GM12878 (cell line): ENCODE data around the gene BZW1. TPM values are rescaled to one million over a fixed set of nuclear protein-coding genes. Genes with fewer than 3 reads are reported as not detected.
A peak's percentile ranks its signal among the peaks of the same experiment; 100 is the strongest.
"Not testable (repeated sequence)": the region's sequence is repeated elsewhere in the genome, so short reads cannot be mapped to it uniquely, and the experiment has no call there.

Experiments used
- ATAC-seq: fragments of 200-7000 bp; cut with Tn5 transposase; 3 replicates; pipeline ENCODE4 v1.9.1; 2020; ENCODE audit warnings: mild to moderate bottlenecking, moderate library complexity
- BruUV-seq: library from RNA; stranded (reverse); fragments of 400-500 nt; replicated peaks from 2 replicates; lab custom pipeline; 2021; lab: Mats Ljungman, UMichigan
- CTCF ChIA-PET: fragments of 300-600 bp; sonication (Branson Sonifier 250); formaldehyde crosslinking; extraction: SDS; loops from one replicate; lab custom pipeline; 2021; ENCODE audit warnings: inconsistent platforms; lab: Yijun Ruan, JAX
- POLR2A ChIA-PET: fragments of 350-600 bp; formaldehyde crosslinking; extraction: SDS; loops from one replicate; lab custom pipeline; 2021; ENCODE audit warnings: inconsistent platforms; lab: Charles Lee
- RAD21 ChIA-PET: fragments of 300-600 bp; sonication (Branson Sonifier 250); formaldehyde crosslinking; loops from one replicate; lab custom pipeline; 2023; ENCODE audit warnings: antibody characterized with exemption; ENCODE audit not compliant: unreplicated experiment; lab: Charles Lee
- SMC1A ChIA-PET: fragments of 300-600 bp; sonication (Branson Sonifier 250); formaldehyde crosslinking; loops from one replicate; lab custom pipeline; 2023; ENCODE audit not compliant: unreplicated experiment, uncharacterized antibody; lab: Charles Lee
- DNase-seq: peaks from one replicate; pipeline ENCODE4 v3.0.0-alpha.2; 2011; ENCODE audit warnings: low read depth, low spot score
- FAIRE-seq: peaks from 3 replicates; lab custom pipeline; 2011; peaks lifted over from hg19 to GRCh38; lab: Jason Lieb, UNC
- H2AFZ ChIP-seq: 2 replicates; pipeline ENCODE4 v1.6.0; 2011; ENCODE audit warnings: low read depth, low read length, control low read depth; ENCODE audit not compliant: control insufficient read depth
- H3K27ac ChIP-seq: 2 replicates; pipeline ENCODE4 v1.5.1; 2011; ENCODE audit warnings: control low read depth; ENCODE audit not compliant: control insufficient read depth, insufficient read depth
- H3K27me3 ChIP-seq, 2 experiments: replicated peaks in 1 of 2; 2 replicates each; pipeline versions ENCODE4 v1.6.0 to v1.6.1; 2011; ENCODE audit warnings: low read length in 1 of 2; ENCODE audit not compliant: control insufficient read depth in 2 of 2, insufficient read depth in 2 of 2
- H3K36me3 ChIP-seq, 2 experiments: 2 replicates each; pipeline ENCODE4 v1.5.1; 2011; ENCODE audit warnings: low read length in 1 of 2; ENCODE audit not compliant: control insufficient read depth in 2 of 2, insufficient read depth in 2 of 2
- H3K4me1 ChIP-seq: 2 replicates; pipeline ENCODE4 v1.6.1; 2011; ENCODE audit warnings: mild to moderate bottlenecking, low read length, moderate library complexity, mixed read lengths; ENCODE audit not compliant: control insufficient read depth, insufficient read depth
- H3K4me2 ChIP-seq: 2 replicates; pipeline ENCODE4 v1.6.0; 2011; ENCODE audit warnings: control low read depth; ENCODE audit not compliant: control insufficient read depth, insufficient read depth
- H3K4me3 ChIP-seq: fragments of 200-600 bp; sonication (generic); 2 replicates; pipeline ENCODE4 v1.5.1; 2016
- H3K79me2 ChIP-seq: 2 replicates; pipeline ENCODE4 v1.6.0; 2011; ENCODE audit warnings: low read length; ENCODE audit not compliant: control insufficient read depth, insufficient read depth
- H3K9ac ChIP-seq: 2 replicates; pipeline ENCODE4 v1.8.0; 2011; ENCODE audit warnings: low read length, control low read depth, mixed read lengths; ENCODE audit not compliant: control insufficient read depth, insufficient read depth
- H3K9me3 ChIP-seq: replicated peaks from 3 replicates; pipeline ENCODE4 v1.5.1; 2011; ENCODE audit warnings: mild to moderate bottlenecking, low read length; ENCODE audit not compliant: control insufficient read depth, insufficient read depth
- H4K20me1 ChIP-seq: 2 replicates; pipeline ENCODE4 v1.6.0; 2011; ENCODE audit not compliant: control insufficient read depth, insufficient read depth
- IKZF1 ChIP-seq: fragments of 450-650 bp; conservative IDR thresholded peaks from 2 replicates; pipeline ENCODE4 v1.6.1; 2017; ENCODE audit warnings: antibody characterized with exemption, mild to moderate bottlenecking
- KDM1A ChIP-seq: fragments of 200-600 bp; sonication (generic); IDR thresholded peaks from 2 replicates; pipeline ENCODE4 v1.6.1; 2016; ENCODE audit warnings: borderline replicate concordance
- LARP7 ChIP-seq: fragments of 450-650 bp; IDR thresholded peaks from 2 replicates; pipeline ENCODE4 v1.6.1; 2017; ENCODE audit warnings: mild to moderate bottlenecking
- MTA2 ChIP-seq: fragments of 450-650 bp; IDR thresholded peaks from 2 replicates; pipeline ENCODE4 v1.6.1; 2016; ENCODE audit warnings: low read depth, mild to moderate bottlenecking, moderate library complexity
- NR2F1 ChIP-seq: fragments of 450-650 bp; conservative IDR thresholded peaks from 2 replicates; pipeline ENCODE4 v1.6.1; 2017; ENCODE audit warnings: mild to moderate bottlenecking
- TCF12 ChIP-seq: IDR thresholded peaks from 2 replicates; pipeline ENCODE4 v1.6.1; 2011; ENCODE audit warnings: low read depth, mild to moderate bottlenecking, low read length
- TCF7 ChIP-seq: IDR thresholded peaks from 2 replicates; pipeline ENCODE4 v1.6.1; 2014; ENCODE audit warnings: antibody characterized with exemption, borderline replicate concordance
- ZNF207 ChIP-seq: fragments of 450-650 bp; IDR thresholded peaks from 2 replicates; pipeline ENCODE4 v1.6.1; 2014; ENCODE audit warnings: antibody characterized with exemption, mild to moderate bottlenecking, borderline replicate concordance
- WGBS: methylation state at CpG from one replicate; pipeline ENCODE4 v1.1.6; 2016; ENCODE audit warnings: low lambda C conversion rate; ENCODE audit not compliant: insufficient replicate concordance, insufficient coverage; ENCODE audit errors: missing lambda C conversion rate; 5-methylcytosine and 5-hydroxymethylcytosine counted together
- in situ Hi-C: fragments of 300-500 bp; cut with MboI; formaldehyde crosslinking; loops from 9 replicates; pipeline ENCODE4 v1.14.3; 2018; ENCODE audit warnings: mixed read lengths
- intact Hi-C: fragments of 100-400 bp; cut with micrococcal nuclease; formaldehyde crosslinking; loops from one replicate; pipeline ENCODE4 v1.14.2; 2022; ENCODE audit not compliant: unreplicated experiment
- polyA plus RNA-seq, 11 experiments: library from polyadenylated mRNA; depleted of rRNA in 4 of 11; unstranded in 6 of 11; stranded (reverse) in 5 of 11; fragments of >200 nt; fragmentation: Nextera tagmentation in 4 of 11; fragmentation: Illumina TruSeq in 1 of 11; extraction: Ambion mirVana in 4 of 11; extraction: Trizol in 1 of 11; gene quantifications; 1 replicate in 1 of 11; 2 replicates in 10 of 11; pipeline versions ENCODE4 v1.2.1 to v1.2.3, GENCODE V29; 2011 to 2016; ENCODE audit warnings: inconsistent platforms in 2 of 11, missing spikeins in 2 of 11, low read depth in 1 of 11
- total RNA-seq, 4 experiments: library from RNA; depleted of rRNA in 3 of 4; stranded (reverse); fragments of >200 nt in 3 of 4; fragmentation: Illumina TruSeq in 1 of 4; extraction: Trizol in 1 of 4; gene quantifications; 2 replicates each; pipeline versions ENCODE4 v1.2.1 to v1.2.3, GENCODE V29; 2013 to 2021

BZW1 gene
- total and polyA plus RNA-seq, 10 of the 15 experiments (the other 5 are each of a cell fraction or from before 2014, with no cell fraction given) = 186 to 349 (median 269) TPM

- Histone ChIP-seq H3K4me2 (peak overlapping the region; percentile 79), H3K36me3 (peaks cover 5 to 35% of the 10 kb centered on the region in 2 experiments), H4K20me1 (no peaks in the 10 kb centered on the region), H3K79me2 (peaks cover 54% of the 10 kb centered on the region), H3K9ac (peak overlapping the region; percentile 21; the same call in 1 of the 2 replicates), H2AFZ (no peak overlapping the region), H3K4me1 (peaks cover 19% of the 10 kb centered on the region), H3K4me3 (peak overlapping the region; percentile 88)
- ChIA-PET SMC1A (interaction anchor here (1.6 to 1.9 kb wide), 2 partner anchors 46 to 345 kb away, joined by 3 to 9 read pairs; no protein-coding TSS in a partner anchor), CTCF (interaction anchor here (0.6 to 1.4 kb wide), 2 partner anchors 101 to 305 kb away, joined by 3 to 6 read pairs; partner anchors contain the start of gene KCTD18), POLR2A (interaction anchor here (1.3 to 1.7 kb wide), 2 partner anchors 49 to 74 kb away, joined by 5 to 6 read pairs; partner anchors contain the start of genes CLK1, NIF3L1 and PPIL3)
- ATAC-seq (no peak), FAIRE-seq (no peak), DNase-seq (no peak)
- WGBS = 94% methylated on average over 1 of the region's 1 CpG
- in situ Hi-C loops = loop anchor here (5.0 kb wide), 1 partner anchor 103 kb away; no protein-coding TSS in a partner anchor
- no peak for TF ChIP-seq KDM1A
- TF ChIP-seq ZNF207 = no peak
- no peak for TF ChIP-seq TCF12
- TF ChIP-seq MTA2 = 0 out of 2 replicates have a peak, but pooled peaks have one; percentile 3
- TF ChIP-seq IKZF1 = no peak
- TF ChIP-seq TCF7 = no peak
- no peak for TF ChIP-seq NR2F1
- no peak for TF ChIP-seq LARP7
- TF ChIP-seq, all 136 proteins: peak for 1
- RAD21 ChIA-PET = interaction anchor here (1.0 to 1.4 kb wide), 3 partner anchors 34 to 104 kb away, joined by 3 read pairs; partner anchors contain the start of genes NIF3L1 and PPIL3
- BruUV-seq = no TSS peak
- H3K9me3 ChIP-seq = no peaks in the 10 kb centered on the region
- peak overlapping the region; percentile 100 for H3K27ac ChIP-seq
- intact Hi-C loops = loop anchor here (2.0 to 10.0 kb wide), 4 partner anchors 50 to 860 kb away; partner anchors contain the start of genes CLK1, HYCC2, MAIP1 and NDUFB3
- H3K27me3 ChIP-seq = no peaks in the 10 kb centered on the region
Measured at GRCh38 chr2:200814917-200815316, 3.2 kb downstream of the BZW1 start.

DNA sequence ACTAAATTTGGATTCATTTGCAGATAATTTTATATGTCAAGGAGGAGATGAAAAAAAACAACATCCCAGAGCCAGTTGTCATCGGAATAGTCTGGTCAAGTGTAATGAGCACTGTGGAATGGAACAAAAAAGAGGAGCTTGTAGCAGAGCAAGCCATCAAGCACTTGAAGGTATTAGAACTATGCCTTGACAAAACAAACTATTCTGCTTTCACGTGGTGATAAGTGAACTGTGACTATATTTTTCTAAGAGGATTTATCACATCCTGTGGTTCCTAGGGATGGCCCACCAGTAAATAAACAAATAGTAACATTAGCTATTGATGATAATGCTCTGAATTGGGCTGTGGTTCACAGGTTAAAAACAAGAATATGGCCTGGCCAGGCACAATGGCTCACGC, 7.0 kb downstream of the BZW1 start:
- peaks cover 29% of the 10 kb centered on the region for H3K79me2 ChIP-seq
- intact Hi-C loops = loop anchor here (10.0 kb wide), 2 partner anchors 256 to 864 kb away; partner anchors contain the start of genes HYCC2, MAIP1, NDUFB3 and TYW5
- DNase-seq, H3K4me3 ChIP-seq, FAIRE-seq, H2AFZ ChIP-seq, H3K27ac ChIP-seq, H3K9ac ChIP-seq, RAD21 ChIA-PET, H3K27me3 ChIP-seq, H3K4me2 ChIP-seq, H4K20me1 ChIP-seq, H3K9me3 ChIP-seq, ATAC-seq, BruUV-seq, in situ Hi-C loops: not testable (repeated sequence)
- POLR2A ChIA-PET = interaction anchor here (0.6 to 1.7 kb wide), 2 partner anchors 40 to 161 kb away, joined by 3 to 7 read pairs; no protein-coding TSS in a partner anchor
- H3K36me3 ChIP-seq = peaks cover 11 to 41% of the 10 kb centered on the region in 2 experiments
- CTCF ChIA-PET = interaction anchor here (1.9 kb wide), 1 partner anchor 30 kb away, joined by 6 read pairs; no protein-coding TSS in a partner anchor
- 82% methylated on average over 3 of the region's 3 CpGs for WGBS
- peaks cover 12% of the 10 kb centered on the region; the same call in 1 of the 2 replicates for H3K4me1 ChIP-seq
- SMC1A ChIA-PET = interaction anchor here (0.6 to 1.2 kb wide), 4 partner anchors 30 to 153 kb away, joined by 3 to 4 read pairs (median 3); no protein-coding TSS in a partner anchor
